ENCODE results near the gene DNAI4.
"Not testable (repeated sequence)": the region's sequence is repeated elsewhere in the genome, so short reads cannot be mapped to it uniquely, and the experiment has no call there.

DNAI4 gene

DNA sequence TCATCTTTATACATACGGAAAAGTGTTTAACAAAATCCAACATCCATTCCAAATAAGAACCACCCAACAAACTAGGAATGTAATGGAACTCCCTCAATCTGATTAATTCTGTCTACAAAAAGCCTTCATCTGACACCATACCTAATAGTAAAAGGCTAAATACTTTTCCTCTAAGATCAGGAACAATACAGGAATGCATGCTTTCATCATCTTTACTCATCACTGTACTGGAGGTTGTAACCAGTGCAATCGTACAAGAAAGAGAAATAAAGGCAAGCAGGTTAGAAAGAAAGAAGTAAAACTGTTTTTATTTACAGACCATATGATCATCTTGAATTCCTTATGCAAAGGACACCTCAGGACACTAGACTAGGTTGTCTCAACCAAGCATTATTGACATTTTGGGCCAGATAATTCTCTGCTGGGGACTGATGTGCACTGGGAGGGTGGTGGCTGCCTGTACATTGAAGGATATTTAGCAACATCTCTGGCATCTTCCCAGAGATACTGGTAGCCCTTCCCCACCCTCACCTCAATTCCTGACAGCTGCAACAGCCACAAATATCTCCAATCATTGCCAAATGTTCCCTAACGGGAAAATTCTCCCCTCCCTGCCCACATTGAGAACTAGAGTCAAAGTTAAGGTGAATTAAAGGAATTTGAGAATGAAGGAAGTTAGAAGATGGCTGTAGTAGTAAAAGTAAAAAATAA, 93.0 kb downstream of the DNAI4 start:
- no peak for DNase-seq (ENCODE audit: low read depth in 2 of 2)

DNA sequence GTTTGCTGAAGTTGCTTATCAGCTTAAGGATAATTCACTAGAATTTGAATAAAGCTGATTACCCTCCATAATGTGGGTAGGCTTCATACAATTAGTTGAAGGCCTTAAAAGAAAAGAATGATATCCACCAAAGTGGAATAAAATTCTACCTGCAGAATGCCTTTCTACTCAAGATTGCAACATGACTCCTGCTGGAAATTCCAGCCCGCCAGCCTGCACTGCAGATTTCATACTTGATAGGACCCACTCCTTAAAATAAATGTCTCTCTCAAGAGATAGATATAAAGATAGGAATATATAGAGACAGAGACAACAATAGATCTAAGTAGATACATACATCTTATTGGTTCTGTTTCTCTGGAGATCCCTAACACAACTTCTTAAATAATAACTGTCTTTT, 99.9 kb downstream of the DNAI4 start:
- DNase-seq (ENCODE audit: low read depth in 2 of 2), result no peak

DNA sequence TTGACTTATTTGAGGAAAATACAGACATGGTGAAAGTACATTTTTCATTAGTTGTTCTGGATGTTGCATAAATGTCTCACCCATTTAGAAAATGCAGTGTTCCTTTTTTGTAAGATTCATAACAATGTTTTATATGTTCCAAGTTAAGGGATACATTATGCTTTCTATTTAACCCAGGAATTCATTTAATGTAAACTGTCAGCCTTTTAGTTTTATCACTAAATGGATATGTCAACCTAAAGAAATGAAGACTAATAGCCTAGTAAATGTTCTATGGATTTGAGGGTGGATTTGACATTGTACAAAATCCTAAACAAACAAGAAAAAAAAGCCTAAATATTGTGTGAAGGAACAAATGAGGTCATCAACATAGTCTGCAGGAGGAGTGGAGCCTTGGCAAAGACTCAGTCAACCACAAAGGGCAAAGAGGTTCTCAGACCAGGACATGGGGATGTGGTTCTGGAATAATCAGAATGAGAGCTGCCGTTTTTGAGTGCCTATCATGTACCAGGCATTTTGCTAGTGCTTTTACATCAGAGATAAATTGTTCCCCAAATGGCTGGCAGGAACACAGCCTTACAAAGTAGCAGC, 114.8 kb downstream of the DNAI4 start:
- DNase-seq (ENCODE audit: low read depth in 2 of 2), result no peak

DNA sequence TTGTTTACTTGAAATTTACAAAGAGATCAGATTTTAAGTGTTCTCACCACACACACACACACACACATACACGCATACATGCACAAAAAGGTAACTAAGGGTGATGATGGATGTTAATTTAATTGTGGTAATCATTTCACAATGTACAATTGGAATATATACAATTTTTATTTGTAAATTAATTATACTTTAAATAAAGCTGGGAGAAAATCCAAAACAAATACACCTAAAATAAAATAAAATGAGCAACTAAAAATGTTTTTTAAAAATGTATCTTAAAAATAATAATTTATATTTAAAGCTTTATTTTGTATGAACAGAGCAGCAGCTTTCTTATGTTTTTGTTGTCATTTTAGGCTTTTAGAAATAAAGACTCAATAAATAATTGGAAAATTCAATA, 115.4 kb downstream of the DNAI4 start:
- DNase-seq (ENCODE audit: low read depth in 2 of 2), result no peak

DNA sequence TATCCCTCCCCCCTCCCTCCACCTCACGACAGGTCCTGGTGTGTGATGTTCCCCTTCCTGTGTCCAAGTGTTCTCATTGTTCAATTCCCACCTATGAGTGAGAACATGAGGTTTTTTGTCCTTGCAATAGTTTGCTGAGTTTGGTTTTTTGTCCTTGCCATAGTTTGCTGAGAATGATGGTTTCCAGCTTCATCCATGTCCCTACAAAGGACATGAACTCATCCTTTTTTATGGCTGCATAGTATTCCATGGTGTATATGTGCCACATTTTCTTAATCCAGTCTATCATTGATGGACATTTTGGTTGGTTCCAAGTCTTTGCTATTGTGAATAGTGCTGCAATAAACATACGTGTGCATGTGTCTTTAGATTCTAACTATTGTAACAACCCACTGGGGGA, 128.8 kb downstream of the DNAI4 start:
- DNase-seq (ENCODE audit: low read depth in 2 of 2), result not testable (repeated sequence)

DNA sequence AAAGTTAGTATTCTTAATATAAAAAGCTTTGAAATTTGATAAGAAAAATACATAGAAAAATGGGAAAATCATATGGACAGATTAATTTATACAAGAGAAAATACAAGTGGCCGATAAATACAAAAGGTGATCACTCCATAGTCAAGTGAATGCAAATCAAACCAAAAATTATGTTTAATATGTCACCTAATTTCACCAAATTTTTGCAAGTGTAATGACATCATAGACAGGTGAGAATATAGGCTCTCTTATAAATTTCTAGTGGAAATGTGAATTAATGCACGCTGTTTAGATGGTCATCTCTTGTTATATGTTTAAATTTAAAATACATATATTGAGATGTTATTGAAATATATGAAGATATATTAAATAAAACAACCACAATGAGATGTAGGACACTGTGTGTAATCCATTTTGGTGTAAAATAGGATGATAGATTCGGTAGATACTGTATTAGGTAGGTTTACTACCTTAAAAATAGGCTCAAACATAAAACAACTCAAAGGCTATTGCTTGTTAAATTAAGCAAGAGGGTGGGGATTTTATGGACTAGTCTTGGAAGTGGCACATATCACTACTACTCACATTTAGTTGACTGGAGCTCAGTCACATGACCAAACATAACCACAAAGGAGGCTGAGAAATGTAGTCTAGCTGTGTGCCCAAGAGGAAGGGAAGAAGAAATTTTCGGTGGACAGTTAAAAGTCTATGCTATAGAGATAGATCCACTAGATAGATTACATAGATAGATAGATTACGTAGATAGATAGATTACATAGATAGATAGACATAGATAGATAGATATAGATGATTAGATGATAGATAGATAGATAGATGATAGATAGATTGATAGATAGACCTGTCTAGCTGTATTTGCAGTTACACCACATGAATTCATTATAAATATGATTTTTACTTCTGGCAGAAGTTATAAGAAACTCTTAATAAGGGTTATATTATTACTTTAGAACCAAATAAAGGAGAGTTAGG, 132.7 kb downstream of the DNAI4 start:
- DNase-seq (ENCODE audit: low read depth in 2 of 2), result no peak

DNA sequence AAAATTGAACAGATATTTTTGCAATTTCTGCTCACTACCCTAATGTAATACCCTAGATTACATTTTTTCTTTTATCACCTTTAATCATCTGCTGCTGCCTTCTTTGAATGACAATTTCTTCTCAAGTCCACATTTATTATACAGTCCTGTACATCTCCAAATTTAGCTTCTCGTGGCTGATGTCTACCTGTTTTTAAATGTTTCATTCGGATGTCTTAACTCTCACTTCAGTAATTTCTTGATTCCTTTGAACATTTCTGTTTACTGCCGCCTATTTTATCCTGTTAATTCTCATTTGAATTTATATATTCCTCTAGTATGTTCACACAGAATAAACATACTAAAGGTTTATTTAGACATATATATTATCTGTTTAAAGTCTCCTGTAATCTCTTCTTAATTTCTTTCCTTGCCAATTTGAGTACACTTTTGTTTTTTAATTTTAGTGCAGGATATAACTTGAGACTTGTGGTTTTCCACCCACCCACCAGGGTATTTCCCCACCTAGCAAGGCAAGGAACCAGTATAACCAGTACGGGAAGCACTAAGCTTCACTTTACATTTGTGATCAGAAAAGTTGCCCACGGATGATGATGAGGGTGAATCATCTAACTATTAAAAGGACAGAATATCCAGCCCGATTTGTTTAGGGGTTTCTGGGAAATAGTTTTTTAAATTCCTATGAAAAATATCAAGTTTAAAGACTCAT, 136.3 kb downstream of the DNAI4 start:
- DNase-seq (ENCODE audit: low read depth in 2 of 2), result peak; percentile 14 to 58

DNA sequence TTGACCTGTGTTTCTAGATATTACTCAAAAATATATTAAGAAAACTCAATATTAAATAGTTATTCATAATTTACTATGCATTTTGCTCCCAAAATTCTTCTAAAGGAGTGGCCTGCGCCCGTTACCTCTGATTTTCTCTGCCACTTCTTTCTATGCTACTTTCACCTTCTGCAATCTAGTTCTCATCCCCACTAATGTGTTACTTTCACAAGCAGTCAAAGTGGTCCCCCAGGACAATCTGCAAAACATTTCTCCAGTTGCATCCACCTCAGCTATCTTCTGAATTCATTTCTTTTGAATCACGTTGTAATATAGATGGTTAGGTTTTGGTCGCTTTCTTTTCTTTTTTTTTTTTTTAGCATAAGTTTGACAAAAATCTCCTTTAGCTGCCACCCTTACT, 137.0 kb downstream of the DNAI4 start:
- DNase-seq (ENCODE audit: low read depth in 2 of 2), result no peak

DNA sequence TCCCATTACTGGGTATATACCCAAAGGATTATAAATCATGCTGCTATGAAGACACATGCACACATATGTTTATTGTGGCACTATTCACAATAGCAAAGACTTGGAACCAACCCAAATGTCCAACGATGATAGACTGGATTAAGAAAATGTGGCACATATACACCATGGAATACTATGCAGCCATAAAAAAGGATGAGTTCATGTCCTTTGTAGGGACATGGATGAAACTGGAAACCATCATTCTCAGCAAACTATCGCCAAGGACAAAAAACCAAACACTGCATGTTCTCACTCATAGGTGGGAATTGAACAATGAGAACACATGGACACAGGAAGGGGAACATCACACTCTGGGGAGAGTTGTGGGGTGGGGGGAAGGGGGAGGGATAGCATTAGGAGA, 138.9 kb downstream of the DNAI4 start:
- not testable (repeated sequence) for DNase-seq (ENCODE audit: low read depth in 2 of 2)

DNA sequence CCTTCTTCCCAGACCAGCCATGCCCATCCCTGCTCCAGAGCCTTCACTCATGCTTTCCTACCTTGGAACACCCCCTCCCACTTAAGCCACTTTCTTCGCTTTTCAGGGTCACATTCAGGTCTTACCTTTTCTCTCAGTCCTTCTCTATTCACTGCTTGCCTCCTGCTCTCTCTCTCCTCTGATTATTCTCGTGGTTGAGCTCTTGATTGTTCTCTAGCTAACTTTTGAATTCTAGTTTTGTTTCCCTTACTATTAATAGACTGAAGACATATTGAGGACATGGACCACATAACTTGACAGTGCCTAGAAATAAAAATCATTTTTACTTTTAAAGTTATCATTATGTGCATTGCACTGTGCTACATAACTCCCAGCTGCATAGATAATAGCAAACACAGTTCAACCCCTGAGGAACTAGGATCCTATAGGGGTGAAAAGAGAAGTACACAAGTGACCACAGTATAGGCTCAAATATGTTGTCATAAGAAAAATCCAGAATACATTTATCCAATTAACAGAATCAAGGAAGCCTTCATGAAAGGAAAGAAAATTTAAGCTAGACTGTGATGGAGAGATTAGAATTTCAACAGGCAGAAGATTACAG, 145.1 kb downstream of the DNAI4 start:
- no peak for DNase-seq (ENCODE audit: low read depth in 2 of 2)

DNA sequence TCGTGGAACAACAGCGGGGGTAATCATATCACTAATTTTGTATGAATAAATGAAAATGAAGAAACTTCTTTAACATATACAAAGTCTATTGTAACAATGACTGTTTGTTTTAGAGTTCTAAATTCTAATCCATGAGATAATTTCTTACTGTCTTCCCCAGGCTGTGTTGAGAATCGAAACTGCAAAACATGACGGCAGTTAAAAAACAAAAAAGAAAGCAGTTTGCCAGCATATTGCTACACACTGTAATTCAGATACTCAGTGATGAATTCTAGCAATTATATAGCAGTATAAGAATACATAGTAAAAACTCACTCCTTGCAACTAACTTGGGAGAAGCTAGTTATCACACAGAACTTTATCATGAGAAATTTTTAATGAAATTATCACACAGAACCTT, 145.7 kb downstream of the DNAI4 start:
- DNase-seq (ENCODE audit: low read depth in 2 of 2), result no peak

DNA sequence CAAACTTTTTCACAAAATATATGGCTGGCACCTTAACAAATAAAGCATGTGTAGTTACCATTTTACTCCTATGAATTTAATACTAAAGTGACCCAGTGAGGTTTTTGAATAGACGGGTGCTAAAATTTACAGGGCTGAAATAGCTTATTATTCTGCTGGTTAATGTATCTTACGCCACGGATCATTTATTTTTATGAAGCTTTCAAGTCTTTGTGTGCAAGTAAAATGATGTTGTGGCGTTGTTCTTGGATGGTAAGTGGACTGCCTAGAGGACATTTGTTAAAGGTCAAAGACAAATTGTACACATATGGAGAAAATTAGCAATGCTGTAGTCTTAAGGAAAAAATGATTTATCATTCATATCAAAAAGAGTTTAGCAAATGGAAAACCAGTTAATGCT, 146.4 kb downstream of the DNAI4 start:
- no peak for DNase-seq (ENCODE audit: low read depth in 2 of 2)

DNA sequence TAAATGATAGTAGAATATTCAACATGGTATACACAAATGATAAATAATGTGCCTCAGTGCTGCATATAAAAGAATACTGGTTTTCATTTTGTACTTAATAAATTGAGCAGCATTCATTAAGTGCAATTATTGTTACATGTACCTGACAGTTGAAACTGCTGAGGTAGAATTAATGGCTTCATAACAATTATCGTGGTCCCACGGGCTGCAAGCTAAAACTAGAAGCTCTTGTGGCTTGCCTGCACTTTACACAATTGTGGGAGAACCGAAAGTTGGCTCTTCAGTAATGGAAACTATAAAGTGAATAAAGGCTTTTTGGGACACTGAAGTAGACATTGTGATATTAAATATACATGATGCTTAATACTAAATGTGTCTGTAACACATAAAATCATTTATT, 146.8 kb downstream of the DNAI4 start:
- no peak for DNase-seq (ENCODE audit: low read depth in 2 of 2)

DNA sequence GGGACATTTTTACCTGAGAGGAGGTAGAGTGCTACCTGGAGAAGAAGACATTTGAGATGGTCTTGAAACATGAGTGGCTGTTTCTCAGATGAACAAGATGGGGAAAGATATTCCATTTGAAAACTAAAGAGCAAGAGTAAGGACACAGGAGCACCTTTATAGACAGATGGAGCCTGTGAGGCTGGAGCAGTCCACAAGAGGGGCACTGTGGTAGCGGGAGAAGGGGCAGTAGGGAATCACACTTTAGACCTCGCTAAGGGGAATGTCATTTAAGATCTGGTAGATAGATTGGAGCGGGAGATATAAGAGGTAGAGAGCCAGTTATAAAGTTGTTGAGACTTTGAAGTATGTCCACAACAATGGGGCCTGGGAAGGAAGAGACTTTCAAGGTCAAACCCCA, 149.0 kb downstream of the DNAI4 start:
- DNase-seq (ENCODE audit: low read depth in 2 of 2), result no peak

DNA sequence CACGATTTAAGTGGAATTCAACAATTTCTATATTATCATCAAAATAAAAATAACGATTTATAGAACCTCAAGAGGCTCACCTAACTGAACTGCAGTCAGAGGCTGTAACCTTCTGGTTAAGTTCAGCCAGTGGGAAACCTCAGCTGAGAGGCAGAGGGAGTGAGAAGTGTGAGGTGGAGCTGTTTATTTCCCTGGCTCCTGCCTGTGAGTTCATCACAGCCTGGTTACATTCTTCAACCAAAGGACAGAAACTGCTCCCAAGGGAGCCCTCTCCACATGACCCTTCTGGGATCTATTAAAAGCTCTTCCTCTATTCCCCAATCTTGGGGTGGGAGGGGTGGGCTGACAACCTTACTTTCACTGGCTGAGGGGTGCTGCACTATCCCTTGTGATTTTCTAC, 150.2 kb downstream of the DNAI4 start:
- no peak for DNase-seq (ENCODE audit: low read depth in 2 of 2)

DNA sequence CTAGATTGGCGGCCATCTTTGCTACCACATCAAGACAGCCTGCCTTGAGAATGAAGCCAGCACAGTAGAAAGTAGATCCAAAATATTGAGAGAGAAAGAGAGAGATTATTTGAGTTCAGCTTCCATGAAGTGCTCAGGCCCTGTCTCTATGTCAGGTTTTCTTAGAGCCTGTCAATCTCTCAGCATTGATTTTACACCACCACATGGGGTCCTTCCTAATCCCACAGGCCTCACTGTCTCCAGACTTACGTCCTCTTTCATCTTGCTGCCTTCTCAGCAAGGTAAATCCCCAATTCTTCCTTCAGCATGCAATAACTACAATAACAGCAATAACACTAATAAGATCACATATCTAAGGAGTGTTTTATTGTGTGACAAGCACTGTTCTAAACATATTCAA, 151.4 kb downstream of the DNAI4 start:
- DNase-seq (ENCODE audit: low read depth in 2 of 2), result no peak

DNA sequence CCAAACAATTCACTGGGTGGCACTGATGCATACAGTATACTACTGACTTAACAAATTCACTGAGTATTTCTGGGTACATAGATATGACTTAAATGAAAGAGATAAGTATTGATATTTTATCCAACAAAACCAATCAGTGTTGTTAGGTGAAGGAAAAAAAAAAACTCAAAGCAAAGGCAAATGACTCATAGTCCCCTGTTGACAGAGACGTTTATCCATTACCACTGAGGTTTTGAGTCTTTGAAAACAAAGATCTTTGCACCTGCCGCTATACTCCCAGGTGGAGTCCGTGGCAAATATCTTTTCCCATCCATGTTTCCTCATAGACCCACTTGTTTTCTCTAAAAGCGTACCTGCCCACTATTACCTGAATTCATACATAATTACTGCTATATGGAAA, 154.0 kb downstream of the DNAI4 start:
- DNase-seq (ENCODE audit: low read depth in 2 of 2), result no peak

DNA sequence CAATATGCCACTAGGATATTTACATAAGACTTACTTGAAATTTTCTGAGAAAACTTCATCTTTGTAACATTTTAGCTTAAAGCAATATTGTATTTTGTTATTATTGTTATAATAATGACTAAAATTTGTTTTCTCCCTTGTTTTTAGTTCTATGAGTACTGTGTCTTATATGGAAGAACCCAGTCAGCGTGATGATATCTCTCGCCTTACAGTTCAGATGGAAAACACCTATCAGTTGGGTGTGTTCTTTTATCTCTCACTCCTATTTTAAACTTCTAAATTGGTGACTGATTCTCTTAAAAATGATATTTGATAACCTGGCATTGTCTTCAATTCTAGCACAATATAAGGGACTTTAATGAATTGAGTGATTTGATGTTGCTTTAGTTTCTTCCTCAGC, 154.4 kb downstream of the DNAI4 start:
- no peak for DNase-seq (ENCODE audit: low read depth in 2 of 2)

DNA sequence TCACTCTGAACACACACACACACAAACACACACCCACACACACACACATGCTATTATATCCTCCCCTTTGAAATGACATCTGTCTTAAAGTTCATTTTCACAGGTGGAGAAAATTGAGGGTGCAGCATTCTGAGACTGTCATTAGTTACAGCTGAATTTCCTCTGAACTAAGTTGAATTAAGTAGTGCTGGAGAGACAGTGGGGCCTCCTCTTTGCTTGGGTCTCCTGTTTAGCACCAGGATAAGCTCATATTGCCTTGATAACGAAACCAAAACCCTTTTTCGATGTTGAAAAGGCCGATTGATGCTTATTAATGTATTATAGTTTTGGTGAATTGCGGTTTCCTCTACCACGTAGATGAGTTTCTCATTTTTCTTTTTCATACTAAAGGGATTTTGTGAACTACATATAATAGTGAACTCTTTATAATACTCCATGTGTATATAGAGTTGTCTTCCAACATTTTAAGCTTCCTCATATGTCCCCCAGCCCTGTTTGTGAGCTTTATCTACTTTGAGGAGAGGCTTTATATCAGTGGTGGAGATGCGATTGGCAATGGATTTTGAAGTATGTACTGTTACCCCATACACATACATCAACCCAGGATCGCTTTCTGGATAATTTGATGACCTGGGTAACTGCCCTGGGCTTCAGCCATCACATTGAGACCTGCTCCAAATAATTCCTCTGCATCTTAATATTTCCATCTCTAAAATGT, 155.0 kb downstream of the DNAI4 start:
- no peak for DNase-seq (ENCODE audit: low read depth in 2 of 2)

DNA sequence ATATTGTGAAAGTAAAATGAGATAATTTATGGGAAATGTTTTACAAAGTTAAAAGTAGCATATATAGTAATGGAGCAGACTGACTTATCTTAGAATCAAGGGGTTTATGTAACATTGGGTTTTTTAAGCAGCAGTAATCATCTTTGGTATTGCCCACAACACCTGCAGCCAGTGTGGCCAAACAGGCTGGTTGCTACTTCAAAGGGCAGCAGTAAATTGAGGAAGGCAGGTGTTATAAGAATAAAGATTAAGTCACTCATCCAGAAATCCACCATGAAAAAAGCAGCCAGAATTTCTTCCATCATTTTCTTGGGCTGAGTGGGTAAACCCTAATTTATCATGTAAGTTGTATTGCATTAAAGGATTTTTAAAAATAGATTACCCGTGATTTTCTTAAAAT, 155.7 kb downstream of the DNAI4 start:
- DNase-seq (ENCODE audit: low read depth in 2 of 2), result no peak

DNA sequence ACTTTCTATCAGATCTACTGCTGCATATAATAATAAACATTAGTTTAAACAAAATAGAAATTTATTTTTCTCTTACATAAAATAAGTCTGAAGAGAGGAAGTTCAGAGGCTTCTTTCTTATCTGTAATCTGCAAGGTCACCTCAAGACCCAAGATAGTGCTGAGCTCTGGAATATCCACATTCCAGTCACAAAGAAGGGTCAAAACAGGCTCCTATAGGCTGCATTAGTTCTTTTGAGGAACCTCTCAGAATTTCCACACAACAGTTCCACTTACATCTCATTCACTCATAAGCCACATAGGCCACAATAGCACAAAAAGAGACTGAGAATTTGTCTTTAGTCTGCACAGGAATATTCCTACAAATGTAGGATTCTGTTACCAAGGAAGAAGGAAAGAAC, 157.0 kb downstream of the DNAI4 start:
- no peak for DNase-seq (ENCODE audit: low read depth in 2 of 2)

Data from activated CD8-positive, alpha-beta memory T cell treated with anti-CD3 and anti-CD28 coated beads for 4 hours (primary cell).